ENCODE results near the gene SUPT20H. TPM values are rescaled to one million over a fixed set of nuclear protein-coding genes. Genes with fewer than 3 reads are reported as not detected.
"Not testable (repeated sequence)": the region's sequence is repeated elsewhere in the genome, so short reads cannot be mapped to it uniquely, and the experiment has no call there.

The SUPT20H gene
- polyA plus RNA-seq, 3 donors: 89.7 to 93.3 (median 92.2) TPM

DNA sequence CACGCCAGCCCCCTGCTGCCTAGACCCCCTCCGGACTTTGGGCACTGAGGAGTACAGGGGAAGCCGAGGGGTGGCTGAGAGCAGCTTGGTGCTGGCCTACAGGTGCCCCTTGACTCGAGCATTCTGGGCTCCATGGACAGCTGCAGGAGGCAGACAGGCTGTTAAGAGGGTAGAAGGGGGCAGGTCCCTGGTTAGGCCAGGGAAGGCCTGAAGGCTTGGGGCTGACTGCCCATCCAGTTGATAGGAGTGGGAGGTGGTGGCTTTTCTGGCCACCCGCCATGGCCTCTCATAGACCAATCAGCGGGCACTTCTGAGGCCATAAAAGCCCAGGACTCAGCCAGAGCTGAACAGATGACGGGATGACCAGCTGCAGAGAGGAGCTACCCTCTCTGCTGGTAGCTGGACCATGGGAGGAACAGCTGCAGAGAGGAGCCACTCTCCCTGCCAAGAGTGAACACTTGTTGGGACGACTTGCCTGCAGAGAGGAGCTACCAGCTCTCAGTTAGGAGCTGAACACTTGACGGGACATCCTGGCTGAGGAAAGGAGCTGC, 10.7 kb upstream of the SUPT20H start:
- no peak for DNase-seq (ENCODE audit: low read depth in 3 of 3, low spot score in 2 of 3)

DNA sequence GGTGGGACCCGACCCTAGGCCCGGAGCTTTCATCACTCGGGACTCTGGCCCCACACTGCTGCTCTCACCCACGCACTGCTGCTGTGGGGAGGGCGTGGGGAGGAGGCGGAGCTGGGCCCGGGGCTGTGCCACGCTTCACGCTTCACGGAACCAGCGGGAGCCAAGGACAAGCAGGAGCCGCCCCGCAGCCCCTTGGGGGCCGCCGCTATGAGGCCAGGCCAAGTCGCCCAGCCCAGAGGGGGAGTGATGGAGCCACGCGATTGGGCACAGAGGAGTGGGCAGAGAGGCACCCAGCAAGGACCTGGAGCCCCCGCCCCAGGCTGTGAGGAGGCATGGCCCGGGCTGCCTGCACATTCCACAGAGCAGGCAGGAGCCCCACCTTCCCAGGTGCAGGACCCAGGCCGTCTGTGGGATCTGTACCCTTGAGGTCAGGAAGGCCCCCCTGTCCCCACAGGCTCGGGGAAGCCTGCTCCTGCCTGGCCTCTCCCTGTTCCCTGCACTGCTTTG, 10.2 kb upstream of the SUPT20H start:
- DNase-seq (ENCODE audit: low read depth in 3 of 3, low spot score in 2 of 3): no peak

GRCh38 chr13:37068962-37069361, 9.5 kb upstream of the SUPT20H start:
- DNase-seq (ENCODE audit: low read depth in 3 of 3, low spot score in 2 of 3): no peak

DNA sequence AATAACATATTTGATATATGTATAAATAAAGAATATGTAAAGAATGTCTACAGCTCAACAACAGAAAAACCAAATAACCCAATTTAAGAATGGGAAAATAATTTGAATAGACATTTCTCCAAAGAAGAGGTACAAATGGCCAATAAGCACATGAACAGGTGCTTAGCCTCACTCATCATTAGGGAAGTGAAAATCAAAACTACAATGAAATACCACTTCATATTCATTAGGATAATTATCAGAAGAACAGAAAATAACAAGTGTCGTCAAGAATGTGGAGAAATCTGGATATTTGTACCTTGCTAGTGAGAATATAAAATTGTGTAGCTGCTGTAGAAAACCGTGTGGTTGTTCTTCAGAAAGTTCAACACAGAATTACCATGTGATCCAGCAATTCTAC, 8.4 kb upstream of the SUPT20H start:
- no peak for DNase-seq (ENCODE audit: low read depth in 3 of 3, low spot score in 2 of 3)

GRCh38 chr13:37065890-37066526, 6.5 kb upstream of the SUPT20H start:
- DNase-seq (ENCODE audit: low read depth in 3 of 3, low spot score in 2 of 3): no peak

GRCh38 chr13:37059848-37060192, 332 bp upstream of the SUPT20H start:
- DNase-seq (ENCODE audit: low read depth in 3 of 3, low spot score in 2 of 3): no peak

- DNase-seq (ENCODE audit: low read depth in 3 of 3, low spot score in 2 of 3): not testable (repeated sequence)
Observed at GRCh38 chr13:37056228-37056627, 3.3 kb downstream of the SUPT20H start.

DNA sequence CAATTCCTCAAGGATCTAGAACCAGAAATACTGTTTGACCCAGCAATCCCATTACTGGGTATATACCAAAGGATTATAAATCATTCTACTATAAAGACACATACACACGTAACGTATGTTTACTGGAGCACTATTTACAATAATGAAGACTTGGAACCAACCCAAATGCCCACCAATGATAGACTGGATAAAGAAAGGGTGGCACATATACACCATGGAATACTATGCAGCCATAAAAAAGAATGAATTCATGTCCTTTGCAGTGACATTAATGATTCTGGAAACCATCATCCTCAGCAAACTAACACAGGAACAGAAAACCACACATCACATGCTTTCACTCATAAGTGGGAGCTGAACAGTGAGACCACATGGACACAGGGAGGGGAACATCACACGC, 6.4 kb downstream of the SUPT20H start:
- DNase-seq (ENCODE audit: low read depth in 3 of 3, low spot score in 2 of 3): not testable (repeated sequence)

DNA sequence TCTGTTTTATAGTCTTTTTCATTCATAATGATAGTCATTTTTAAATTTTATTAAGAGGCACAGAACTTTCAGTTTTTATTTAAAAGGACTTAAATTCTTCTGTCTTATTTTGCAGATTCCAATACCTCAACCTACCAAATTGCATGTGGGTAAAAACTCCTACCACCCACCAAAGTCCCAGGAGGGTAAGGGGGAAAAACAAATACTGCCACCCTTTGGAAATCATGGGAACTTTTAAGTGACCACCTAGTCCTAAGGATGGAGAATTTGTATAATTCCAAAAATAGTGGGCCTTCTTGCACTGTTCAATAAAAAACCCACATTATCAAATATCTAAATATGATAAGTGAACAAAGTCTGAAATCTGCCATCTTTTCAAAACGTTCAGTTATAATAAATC, 9.7 kb downstream of the SUPT20H start:
- no peak for DNase-seq (ENCODE audit: low read depth in 3 of 3, low spot score in 2 of 3)

DNA sequence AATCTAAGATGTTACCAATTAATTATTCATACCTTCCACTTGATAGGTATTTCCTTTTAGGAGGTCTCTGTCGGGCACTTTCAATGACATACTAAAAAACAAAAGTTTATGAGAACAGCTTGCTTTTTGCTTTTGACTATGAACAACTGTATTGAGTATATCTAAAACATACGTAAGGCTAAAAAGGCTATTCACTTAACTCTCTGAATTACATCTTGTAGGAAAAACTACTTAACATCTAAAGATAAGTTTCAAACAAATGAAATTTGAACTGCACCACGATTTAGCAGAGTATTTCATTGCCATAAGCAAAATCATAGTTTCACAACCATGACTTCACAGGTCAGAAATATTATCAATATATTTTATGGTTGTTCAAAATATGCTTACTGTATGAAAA, 11.6 kb downstream of the SUPT20H start:
- no peak for DNase-seq (ENCODE audit: low read depth in 3 of 3, low spot score in 2 of 3)

DNA sequence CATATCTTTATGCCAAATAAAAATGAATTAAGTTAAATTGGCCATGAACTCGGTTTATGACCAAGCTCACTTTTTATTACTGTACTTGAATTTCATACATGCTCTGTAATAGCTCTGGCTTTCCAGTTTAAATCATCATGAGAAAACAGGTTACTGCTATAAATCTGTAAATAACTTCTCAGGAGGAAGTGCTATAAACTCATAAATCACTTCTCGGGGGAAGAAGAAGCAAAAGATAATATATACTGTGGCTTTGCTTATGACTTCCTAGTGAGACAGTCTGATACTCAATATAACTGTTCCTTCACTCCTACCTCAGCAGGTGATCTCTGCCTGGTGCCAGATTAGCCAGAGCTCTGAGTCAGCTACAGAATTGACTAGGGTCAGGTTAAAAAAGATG, 12.5 kb downstream of the SUPT20H start:
- no peak for DNase-seq (ENCODE audit: low read depth in 3 of 3, low spot score in 2 of 3)

DNA sequence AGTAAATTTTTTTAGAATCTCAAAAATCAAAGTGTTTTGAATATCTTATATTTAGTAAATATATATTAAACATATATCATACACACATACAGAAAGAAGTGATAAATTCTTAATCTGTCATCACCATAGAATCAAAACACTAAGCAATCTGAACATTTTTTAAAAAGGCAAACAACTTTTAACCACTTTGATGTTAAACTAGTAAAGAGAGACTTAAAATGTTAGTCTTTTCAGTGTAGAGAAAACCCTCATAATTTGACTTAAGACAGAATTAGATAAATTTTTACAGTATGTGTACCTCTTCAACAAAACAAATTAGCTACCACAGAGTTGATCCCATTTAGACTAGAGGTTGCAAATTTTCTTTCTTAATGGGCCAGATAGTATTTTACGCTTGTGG, 13.4 kb downstream of the SUPT20H start:
- DNase-seq (ENCODE audit: low read depth in 3 of 3, low spot score in 2 of 3): no peak

- no peak for DNase-seq (ENCODE audit: low read depth in 3 of 3, low spot score in 2 of 3)
Observed at GRCh38 chr13:37040789-37041188, 18.7 kb downstream of the SUPT20H start.

GRCh38 chr13:37039896-37040295, 19.6 kb downstream of the SUPT20H start:
- DNase-seq (ENCODE audit: low read depth in 3 of 3, low spot score in 2 of 3): no peak

DNA sequence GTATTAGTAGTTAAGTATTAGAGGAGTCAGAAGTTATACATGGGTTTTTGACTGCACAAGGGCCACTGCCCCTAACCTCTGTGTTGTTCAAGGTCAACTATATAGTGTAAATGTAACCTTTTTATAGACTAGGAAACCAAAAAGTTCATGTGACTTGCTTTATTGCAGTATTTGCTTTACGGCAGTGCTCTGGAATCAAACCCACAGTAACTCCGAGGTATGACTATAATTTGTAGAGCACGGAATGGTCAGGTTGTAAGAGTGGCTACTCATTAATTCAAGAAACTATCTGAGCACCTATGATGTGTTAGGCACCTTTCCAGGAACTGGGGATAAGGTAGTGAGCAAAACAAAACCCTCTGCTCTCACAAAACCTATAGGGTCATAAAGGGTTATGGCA, 22.2 kb downstream of the SUPT20H start:
- no peak for DNase-seq (ENCODE audit: low read depth in 3 of 3, low spot score in 2 of 3)

DNA sequence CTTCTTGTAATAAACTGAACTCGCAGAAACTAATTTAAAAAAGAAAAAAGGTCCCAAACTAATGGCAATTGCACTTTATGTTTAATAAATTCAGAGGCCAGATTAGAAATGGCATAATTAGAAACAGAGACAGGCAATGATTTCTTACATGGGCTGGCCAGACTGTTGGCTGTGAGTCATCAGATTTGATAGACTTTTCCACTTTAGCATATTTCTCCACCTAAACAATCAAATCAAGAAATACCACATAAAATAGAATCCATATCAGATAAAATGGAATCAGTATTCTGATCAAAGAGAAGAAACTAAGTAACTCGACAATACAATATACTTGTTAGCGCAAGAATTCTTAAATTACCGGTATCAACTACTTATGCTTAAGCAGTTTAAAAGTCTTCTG, 29.9 kb downstream of the SUPT20H start:
- DNase-seq (ENCODE audit: low read depth in 3 of 3, low spot score in 2 of 3): no peak

DNA sequence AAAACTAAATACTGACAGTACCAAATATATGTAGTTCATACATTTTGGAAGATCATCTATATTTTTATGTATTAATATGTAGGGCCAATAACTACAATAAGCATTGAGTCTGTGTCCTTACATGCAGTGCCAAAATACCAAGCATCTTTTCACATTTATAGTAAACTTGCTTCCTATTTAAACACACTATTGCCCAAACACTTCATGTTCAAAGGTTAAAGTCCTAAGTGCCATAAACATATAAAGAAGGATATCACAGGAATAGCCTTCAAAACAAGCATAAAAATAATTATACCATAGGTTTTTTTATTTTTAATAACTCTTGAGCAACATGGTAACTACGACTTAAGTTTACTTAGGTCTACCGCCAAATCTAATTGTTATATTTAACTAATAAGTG, 31.8 kb downstream of the SUPT20H start:
- DNase-seq (ENCODE audit: low read depth in 3 of 3, low spot score in 2 of 3): no peak

GRCh38 chr13:37026771-37027170, 32.7 kb downstream of the SUPT20H start:
- DNase-seq (ENCODE audit: low read depth in 3 of 3, low spot score in 2 of 3): no peak

DNA sequence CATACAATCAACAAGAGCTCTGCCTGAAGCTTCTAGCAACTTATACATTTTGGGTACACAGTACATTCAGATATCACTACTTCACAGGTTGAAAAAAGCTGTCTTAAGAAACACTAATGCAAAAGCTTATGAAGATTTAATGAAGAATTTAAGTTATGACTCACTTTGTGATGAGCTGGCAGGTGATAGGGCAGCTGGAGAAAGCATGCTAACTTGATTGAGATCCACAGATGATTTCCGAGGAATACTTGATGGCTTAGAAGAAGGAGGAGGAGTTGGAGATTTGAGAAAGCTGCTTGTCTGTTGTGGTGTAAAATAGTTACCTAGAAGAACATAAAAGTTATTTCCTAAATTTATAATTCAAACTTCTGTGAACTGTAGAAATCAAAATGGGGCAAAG, 35.6 kb downstream of the SUPT20H start:
- DNase-seq (ENCODE audit: low read depth in 3 of 3, low spot score in 2 of 3): no peak

GRCh38 chr13:37014609-37015008, 44.9 kb downstream of the SUPT20H start:
- no peak for DNase-seq (ENCODE audit: low read depth in 3 of 3, low spot score in 2 of 3)

DNA sequence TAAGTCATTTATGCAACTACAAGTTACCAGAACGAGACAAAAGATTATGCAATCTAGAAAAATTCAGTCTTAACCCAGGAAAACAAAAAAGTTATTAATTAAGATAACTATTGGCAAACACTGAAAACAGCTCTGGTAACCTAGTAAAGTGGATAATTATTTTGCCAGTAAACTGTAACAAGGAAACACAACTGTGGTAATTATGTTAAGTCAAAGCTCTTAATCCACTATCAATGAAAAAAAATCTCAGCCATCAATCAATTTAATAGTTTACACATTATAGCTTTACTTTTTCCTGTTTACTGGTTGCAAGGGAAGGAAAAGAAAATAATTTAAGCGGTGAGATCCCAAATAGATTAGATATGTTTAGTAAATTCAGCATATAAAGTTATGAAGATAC, 47.7 kb downstream of the SUPT20H start:
- DNase-seq (ENCODE audit: low read depth in 3 of 3, low spot score in 2 of 3): no peak

DNA sequence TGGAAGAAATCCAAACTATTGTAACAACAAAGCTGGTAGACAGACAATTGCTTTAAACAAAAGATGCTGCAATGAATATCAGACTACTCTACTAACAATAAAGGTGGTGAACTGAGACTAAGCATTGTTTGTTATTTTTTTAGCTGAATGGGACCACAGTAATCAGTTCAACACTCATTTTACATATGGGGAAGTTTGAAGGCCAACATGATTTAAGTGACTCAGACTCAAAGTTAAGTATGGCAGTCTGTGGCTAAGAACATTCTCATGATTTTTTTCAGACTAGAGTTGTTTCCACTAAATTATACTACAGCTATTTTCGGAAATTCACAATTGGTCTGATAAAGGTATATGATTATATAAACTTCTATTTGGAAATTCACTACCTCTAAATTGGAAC, 48.5 kb downstream of the SUPT20H start:
- DNase-seq (ENCODE audit: low read depth in 3 of 3, low spot score in 2 of 3): no peak

DNA sequence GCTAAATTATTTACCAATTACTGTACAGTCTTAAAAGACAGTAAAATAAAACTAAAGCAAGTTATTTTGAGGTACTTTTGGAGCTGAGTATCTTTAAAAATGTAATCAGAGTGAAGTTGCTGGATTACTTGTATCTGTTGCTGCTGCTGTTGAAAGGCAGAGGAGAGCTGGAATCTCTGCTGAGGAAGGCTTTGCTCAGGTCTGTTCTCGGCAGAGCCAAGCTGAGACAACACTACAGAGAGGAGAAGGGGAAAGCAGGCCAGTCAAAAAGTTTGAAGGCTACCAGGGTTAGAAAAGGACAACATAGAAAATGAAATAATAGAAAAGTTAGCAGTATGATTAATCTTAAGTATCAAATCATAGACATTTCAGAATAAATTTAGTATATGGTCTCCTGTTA, 49.1 kb downstream of the SUPT20H start:
- no peak for DNase-seq (ENCODE audit: low read depth in 3 of 3, low spot score in 2 of 3)
